Panc1 (cell line): ENCODE data around the gene HADHA. TPM values are rescaled to one million over a fixed set of nuclear protein-coding genes. Genes with fewer than 3 reads are reported as not detected.

Experiments used
- ATAC-seq: fragments of 200-7000 bp; cut with Tn5 transposase; 2 replicates; pipeline ENCODE4 v1.9.1; 2020; ENCODE audit warnings: mild to moderate bottlenecking, moderate library complexity
- BruUV-seq: library from RNA; stranded (reverse); fragments of 400-500 nt; replicated peaks from 2 replicates; lab custom pipeline; 2021; lab: Mats Ljungman, UMichigan
- CTCF ChIA-PET: fragments of 300-600 bp; sonication (Branson Sonifier 250); formaldehyde crosslinking; loops from one replicate; lab custom pipeline; 2022; ENCODE audit warnings: antibody characterized with exemption; lab: Charles Lee
- POLR2A ChIA-PET: fragments of 300-600 bp; sonication (Branson Sonifier 250); formaldehyde crosslinking; loops from one replicate; lab custom pipeline; 2022; ENCODE audit warnings: antibody characterized with exemption; lab: Charles Lee
- DNase-seq: peaks from one replicate; pipeline ENCODE4 v3.0.0-alpha.2; 2010; ENCODE audit warnings: low read depth, low spot score
- H3K27ac ChIP-seq: 2 replicates; pipeline ENCODE4 v1.5.1; 2011; ENCODE audit warnings: mild to moderate bottlenecking, low read length, inconsistent platforms
- H3K27me3 ChIP-seq: fragments of 200-500 bp; sonication (Bioruptor generic); 2 replicates; pipeline ENCODE4 v1.6.0; 2014; ENCODE audit warnings: low read length, inconsistent platforms; ENCODE audit not compliant: control insufficient read depth, insufficient read depth
- H3K36me3 ChIP-seq: fragments of 200-500 bp; sonication (Bioruptor generic); 2 replicates; pipeline ENCODE4 v1.5.1; 2014; ENCODE audit warnings: inconsistent platforms, mild to moderate bottlenecking, low read length, moderate library complexity; ENCODE audit not compliant: control insufficient read depth, insufficient read depth
- H3K4me1 ChIP-seq: 2 replicates; pipeline ENCODE4 v1.5.1; 2011; ENCODE audit warnings: inconsistent platforms, mild to moderate bottlenecking, low read length, moderate library complexity; ENCODE audit not compliant: control insufficient read depth, insufficient read depth
- H3K4me3 ChIP-seq, 2 experiments: 2 replicates each; pipeline ENCODE4 v1.5.1; 2011 to 2012; ENCODE audit warnings: low read depth in 2 of 2, low read length in 2 of 2, mild to moderate bottlenecking in 2 of 2, inconsistent platforms in 1 of 2, moderate library complexity in 1 of 2
- H3K9me3 ChIP-seq: fragments of 200-500 bp; sonication (Bioruptor generic); 2 replicates; pipeline ENCODE4 v1.5.1; 2014; ENCODE audit warnings: low read depth, mild to moderate bottlenecking, inconsistent platforms, low read length, moderate library complexity; ENCODE audit not compliant: control insufficient read depth, insufficient read depth
- POLR2AphosphoS5 ChIP-seq: IDR thresholded peaks from 2 replicates; pipeline ENCODE4 v1.6.1; 2012; ENCODE audit warnings: mild to moderate bottlenecking, low read depth, low read length, moderate library complexity
- REST ChIP-seq, 2 experiments: IDR thresholded peaks; 2 replicates each; pipeline ENCODE4 v1.6.1; 2011 to 2012; ENCODE audit warnings: low read depth in 2 of 2, control low read depth in 1 of 2, low read length in 1 of 2, mild to moderate bottlenecking in 1 of 2, moderate library complexity in 1 of 2; ENCODE audit not compliant: insufficient read depth in 1 of 2
- SIN3A ChIP-seq: IDR thresholded peaks from 2 replicates; pipeline ENCODE4 v1.6.1; 2012; ENCODE audit warnings: low read depth, mild to moderate bottlenecking, low read length, moderate library complexity, borderline replicate concordance; ENCODE audit not compliant: insufficient read depth
- TCF7L2 ChIP-seq: IDR thresholded peaks from 2 replicates; pipeline ENCODE4 v1.6.1; 2011; ENCODE audit warnings: mild to moderate bottlenecking, low read depth, low read length, inconsistent platforms
- in situ Hi-C: cut with HindIII; loops from 2 replicates; pipeline ENCODE4 v1.10.0; 2016; ENCODE audit warnings: low sequenced_read_pairs, low pct_unique_long_range_greater_than_20kb
- intact Hi-C: fragments of 100-400 bp; cut with micrococcal nuclease; formaldehyde crosslinking; loops from one replicate; pipeline ENCODE4 v1.10.0; 2022; ENCODE audit not compliant: unreplicated experiment
- total RNA-seq: library from RNA; stranded (reverse); gene quantifications from one replicate; pipeline ENCODE4 v1.2.1, GENCODE V29; 2021; ENCODE audit not compliant: unreplicated experiment
- TF ChIP-seq, protein P1 (sequence below): fragments of 450-650 bp; IDR thresholded peaks from 2 replicates; pipeline ENCODE4 v1.5.1; 2017; ENCODE audit warnings: mild to moderate bottlenecking

Gene HADHA
- total RNA-seq, 1 experiment from 2014 or later: 148 TPM

DNA sequence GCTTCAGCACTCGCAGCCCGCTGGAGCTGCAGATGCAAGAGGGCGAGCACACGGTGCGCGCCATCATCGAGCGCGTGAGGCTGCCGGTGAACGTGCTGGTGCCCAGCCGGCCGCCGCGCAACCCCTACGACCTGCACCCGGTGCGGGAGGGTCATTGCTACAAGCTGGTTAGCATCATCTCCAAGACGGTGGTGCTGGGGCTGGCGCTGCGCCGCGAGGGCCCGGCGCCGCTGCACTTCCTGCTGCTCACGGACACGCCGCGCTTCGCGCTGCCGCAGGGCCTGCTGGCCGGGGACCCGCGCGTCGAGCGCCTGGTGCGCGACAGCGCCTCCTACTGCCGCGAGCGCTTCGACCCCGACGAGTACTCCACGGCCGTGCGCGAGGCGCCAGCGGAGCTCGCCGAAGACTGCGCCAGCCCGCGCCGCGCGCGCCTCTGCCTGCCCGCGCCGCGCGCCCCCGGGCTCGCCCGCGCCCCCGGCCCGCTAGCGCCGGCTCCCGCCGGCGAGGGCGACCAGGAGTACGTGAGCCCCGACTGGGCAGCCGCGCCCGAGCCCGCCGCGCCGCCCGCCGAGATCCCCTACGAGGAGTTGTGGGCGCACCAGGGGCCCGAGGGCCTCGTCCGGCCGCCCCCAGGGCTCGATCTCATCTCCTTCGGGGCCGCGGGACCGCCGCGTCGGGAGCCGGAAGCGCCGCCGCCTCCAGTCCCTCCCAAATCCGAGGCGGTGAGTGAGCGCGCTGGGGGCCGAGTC lies 59.7 kb downstream of the HADHA start:
- H3K4me3 ChIP-seq: peak overlapping the region; percentile 54 to 61
- H3K9me3 ChIP-seq: no peaks in the 10 kb centered on the region
- intact Hi-C loops (no loop called here), in situ Hi-C loops (no loop called here)
- no peak for TF ChIP-seq REST (IDR thresholded peaks at IDR 0.05; ENCODE audit: insufficient read depth in 1 of 2, low read depth in 2 of 2, low read length in 1 of 2)
- TF ChIP-seq, protein P1, sequence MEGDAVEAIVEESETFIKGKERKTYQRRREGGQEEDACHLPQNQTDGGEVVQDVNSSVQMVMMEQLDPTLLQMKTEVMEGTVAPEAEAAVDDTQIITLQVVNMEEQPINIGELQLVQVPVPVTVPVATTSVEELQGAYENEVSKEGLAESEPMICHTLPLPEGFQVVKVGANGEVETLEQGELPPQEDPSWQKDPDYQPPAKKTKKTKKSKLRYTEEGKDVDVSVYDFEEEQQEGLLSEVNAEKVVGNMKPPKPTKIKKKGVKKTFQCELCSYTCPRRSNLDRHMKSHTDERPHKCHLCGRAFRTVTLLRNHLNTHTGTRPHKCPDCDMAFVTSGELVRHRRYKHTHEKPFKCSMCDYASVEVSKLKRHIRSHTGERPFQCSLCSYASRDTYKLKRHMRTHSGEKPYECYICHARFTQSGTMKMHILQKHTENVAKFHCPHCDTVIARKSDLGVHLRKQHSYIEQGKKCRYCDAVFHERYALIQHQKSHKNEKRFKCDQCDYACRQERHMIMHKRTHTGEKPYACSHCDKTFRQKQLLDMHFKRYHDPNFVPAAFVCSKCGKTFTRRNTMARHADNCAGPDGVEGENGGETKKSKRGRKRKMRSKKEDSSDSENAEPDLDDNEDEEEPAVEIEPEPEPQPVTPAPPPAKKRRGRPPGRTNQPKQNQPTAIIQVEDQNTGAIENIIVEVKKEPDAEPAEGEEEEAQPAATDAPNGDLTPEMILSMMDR: peak; percentile 91; the same call in 1 of the 2 replicates
- no peak for TF ChIP-seq SIN3A
- ChIA-PET POLR2A (no interaction called here), CTCF (no interaction called here)
- H3K4me1 ChIP-seq: peaks cover 4% of the 10 kb centered on the region; the same call in 1 of the 2 replicates
- DNase-seq (no peak), ATAC-seq (peak; percentile 89)
- H3K27ac ChIP-seq: peak overlapping the region; percentile 75
- no peaks in the 10 kb centered on the region for H3K27me3 ChIP-seq
- BruUV-seq: no TSS peak
- no peaks in the 10 kb centered on the region for H3K36me3 ChIP-seq

DNA sequence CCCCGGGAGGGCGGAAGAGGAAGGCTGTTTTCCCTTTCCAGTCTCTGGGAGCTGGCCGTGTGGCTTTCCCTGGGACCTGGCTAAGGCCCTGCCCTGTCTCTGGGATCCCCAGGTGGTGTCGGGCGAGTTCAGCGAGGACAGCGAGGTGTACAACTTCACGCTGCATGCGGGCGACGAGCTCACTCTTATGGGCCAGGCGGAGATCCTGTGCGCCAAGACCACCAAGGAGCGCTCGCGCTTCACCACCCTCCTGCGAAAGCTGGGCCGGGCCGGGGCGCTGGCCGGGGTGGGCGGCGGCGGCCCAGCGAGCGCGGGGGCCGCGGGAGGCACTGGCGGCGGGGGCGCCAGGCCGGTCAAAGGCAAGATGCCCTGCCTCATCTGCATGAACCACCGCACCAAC lies 60.3 kb downstream of the HADHA start:
- ChIA-PET CTCF (no interaction called here), POLR2A (no interaction called here)
- Histone ChIP-seq H3K4me1 (peaks cover 9% of the 10 kb centered on the region), H3K27me3 (no peaks in the 10 kb centered on the region), H3K9me3 (no peaks in the 10 kb centered on the region), H3K4me3 (no peak overlapping the region), H3K27ac (no peak overlapping the region), H3K36me3 (no peaks in the 10 kb centered on the region)
- in situ Hi-C loops: no loop called here
- TF ChIP-seq POLR2AphosphoS5: no peak
- TF ChIP-seq, protein P1: no peak
- TF ChIP-seq REST (IDR thresholded peaks at IDR 0.05; ENCODE audit: insufficient read depth in 1 of 2, low read depth in 2 of 2, low read length in 1 of 2): no peak
- no peak for TF ChIP-seq TCF7L2
- no peak for TF ChIP-seq SIN3A
- BruUV-seq: no TSS peak
- no peak for ATAC-seq
- intact Hi-C loops: no loop called here
- no peak for DNase-seq
